Muscle of arm (tissue), 14 donors: Measurements from ENCODE around the gene IQCH. TPM values are rescaled to one million over a fixed set of nuclear protein-coding genes. Genes with fewer than 3 reads are reported as not detected.
A peak's percentile ranks its signal among the peaks of the same experiment; 100 is the strongest.

Source experiments
- DNase-seq: peaks from one replicate; pipeline ENCODE4 v3.0.0-alpha.2; 2013
- long read RNA-seq, 11 donors: transcript quantifications; one replicate each; lab custom pipeline, GENCODE V29; 2026
- polyA plus RNA-seq, 12 donors: library from polyadenylated mRNA; unstranded; fragments of 120-200 nt; gene quantifications; one replicate each; pipeline ENCODE4 v1.2.1, GENCODE V29; 2013; ENCODE audit not compliant: insufficient read length in 12 of 12

Gene IQCH
- polyA plus RNA-seq: 1 to 10 TPM in 4 of 12 donors, under 1 TPM in 6, not detected in 2; 0.80 to 1.7 (median 0.93) TPM
- long read RNA-seq, donor 1: 0 reads
- long read RNA-seq, donor 2: 0 reads
- long read RNA-seq, donor 3: 0 reads
- long read RNA-seq, donor 4: 0 reads
- long read RNA-seq, donor 5, partial matches to known transcripts: 0 of 1 reads
- long read RNA-seq, donor 5, other reads (novel, unspliced or antisense): 0 of 1 reads
- long read RNA-seq, donor 6: 0 reads
- long read RNA-seq, donor 7: 0 reads
- long read RNA-seq, donor 8: 0 reads
- long read RNA-seq, donor 9: 0 reads
- long read RNA-seq, donor 10: 0 reads
- long read RNA-seq, donor 11: 0 reads

GRCh38 chr15:67254238-67255175 is at the start of gene IQCH, which contains the start of gene AAGAB:
TSS of gene IQCH (plus strand) at chr15:67254786. CDS start at chr15:67254897, 111 bp downstream.
TSS of gene AAGAB (minus strand) at chr15:67254661. CDS start at chr15:67254631, 30 bp downstream.
- DNase-seq: peak; percentile 96

DNA sequence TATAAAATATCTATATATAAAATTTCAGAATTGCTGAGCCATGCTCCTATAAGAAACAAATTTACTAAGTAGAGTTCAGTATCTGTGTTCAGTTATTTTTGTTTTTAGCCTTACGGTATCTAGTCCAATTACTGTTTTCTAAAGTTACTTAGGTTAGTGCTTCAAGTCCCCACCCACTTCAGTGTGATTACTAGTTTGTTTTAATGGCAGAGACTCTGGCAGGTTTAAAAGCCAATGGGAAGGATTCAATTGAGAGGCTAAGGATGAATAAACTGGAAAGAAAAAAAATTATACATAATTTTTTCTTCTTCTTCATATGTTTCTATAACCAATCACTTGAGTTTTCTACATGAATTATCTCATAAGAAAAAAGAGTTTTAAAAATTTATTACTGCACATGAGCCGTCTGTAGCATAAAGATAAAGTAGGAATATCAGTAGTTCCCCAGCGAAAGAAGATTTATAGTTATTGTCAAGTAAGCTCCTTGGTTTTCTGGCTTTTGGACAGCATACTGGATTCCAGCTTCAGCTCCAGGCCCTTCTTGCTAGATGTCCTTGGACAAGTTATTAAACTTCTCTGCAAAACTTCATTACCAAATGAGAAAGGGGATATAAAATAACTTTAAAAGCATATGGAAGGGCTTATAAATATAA is 46.9 kb upstream of the IQCH start:
- no peak for DNase-seq

GRCh38 chr15:67208396-67208795 is 46.2 kb upstream of the IQCH start:
- no peak for DNase-seq

DNA sequence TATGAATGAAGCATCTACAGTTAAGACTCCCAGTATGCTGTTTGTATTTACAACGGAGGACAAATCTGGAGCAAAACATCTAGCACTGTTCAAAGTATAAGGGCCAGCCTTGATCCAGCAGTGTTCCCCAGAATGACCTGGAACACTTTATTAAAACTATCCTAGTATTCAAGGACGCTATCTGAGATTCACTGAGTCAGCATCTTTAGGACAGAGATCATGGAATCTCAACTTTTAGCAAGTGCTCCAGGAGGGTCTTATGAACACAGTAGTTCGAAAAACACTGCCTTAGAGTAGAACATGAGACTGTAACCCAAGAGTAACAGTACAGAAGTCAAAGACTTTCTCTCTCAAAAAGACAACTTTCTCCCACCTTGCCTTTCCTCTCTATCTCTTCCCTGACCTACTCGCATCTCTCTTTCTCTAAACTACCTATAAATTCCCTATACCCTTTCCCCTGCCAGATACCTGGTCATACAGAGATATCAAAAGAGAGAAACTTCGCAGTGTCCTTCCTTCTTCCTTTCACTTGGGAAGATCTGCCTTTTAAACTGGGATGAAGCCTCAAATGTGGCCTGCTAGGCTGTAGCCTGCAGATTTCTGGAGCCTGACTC is 43.9 kb upstream of the IQCH start:
- DNase-seq: no peak

DNA sequence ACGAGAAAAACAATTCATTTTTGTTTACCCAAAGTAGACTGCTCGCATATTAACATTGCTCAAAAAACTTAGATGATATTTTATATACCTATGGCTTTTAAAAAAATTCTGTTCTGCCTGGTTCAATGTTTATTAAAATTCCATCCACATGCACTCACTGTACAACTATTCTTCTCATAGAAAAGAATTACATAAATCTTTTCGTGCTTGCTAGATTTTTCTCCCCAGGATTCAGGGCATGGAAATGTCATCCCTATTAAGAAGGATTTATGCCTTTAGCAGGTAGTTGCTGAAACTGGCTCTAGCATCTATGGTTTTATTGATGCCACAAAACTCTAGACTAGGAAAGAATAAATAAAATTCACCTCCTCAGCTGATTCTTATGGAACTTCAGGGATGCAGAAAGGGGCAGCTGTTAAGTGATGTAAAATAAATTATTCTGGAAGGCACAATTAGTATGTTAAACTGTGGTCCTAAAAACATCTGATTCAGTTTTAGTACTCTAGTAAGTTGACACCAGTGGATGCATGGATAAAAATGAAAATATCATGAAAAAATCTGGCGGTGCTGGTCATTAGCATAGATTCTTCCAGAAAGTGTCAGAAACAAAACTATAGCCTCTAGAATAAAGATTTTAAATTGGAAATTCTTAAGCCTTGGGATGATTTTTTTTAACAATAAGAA is 41.8 kb upstream of the IQCH start:
- DNase-seq: no peak

DNA sequence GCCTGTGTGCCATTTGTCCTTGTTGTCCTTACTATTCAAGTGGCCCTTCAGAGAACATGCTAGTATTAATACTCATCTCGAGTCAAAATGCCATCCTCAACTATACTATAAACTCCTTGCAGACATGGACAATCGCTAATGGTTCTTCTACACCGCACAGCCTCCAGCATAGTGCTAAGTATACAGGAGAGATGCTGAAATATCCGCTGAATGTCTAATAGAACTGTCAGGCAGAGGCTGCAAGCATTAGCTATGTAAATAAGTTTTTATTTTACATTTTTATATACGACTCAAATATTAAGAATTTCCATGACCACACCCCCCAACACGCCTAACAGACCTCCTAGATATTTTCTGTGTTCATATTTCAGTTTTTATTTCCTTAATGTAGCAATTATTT is 39.5 kb upstream of the IQCH start:
- no peak for DNase-seq

- no peak for DNase-seq
These were observed 37.7 kb upstream of the IQCH start for GRCh38 chr15:67216859-67217258.

- DNase-seq: no peak
These were observed 36.2 kb upstream of the IQCH start for GRCh38 chr15:67218428-67218827.

DNA sequence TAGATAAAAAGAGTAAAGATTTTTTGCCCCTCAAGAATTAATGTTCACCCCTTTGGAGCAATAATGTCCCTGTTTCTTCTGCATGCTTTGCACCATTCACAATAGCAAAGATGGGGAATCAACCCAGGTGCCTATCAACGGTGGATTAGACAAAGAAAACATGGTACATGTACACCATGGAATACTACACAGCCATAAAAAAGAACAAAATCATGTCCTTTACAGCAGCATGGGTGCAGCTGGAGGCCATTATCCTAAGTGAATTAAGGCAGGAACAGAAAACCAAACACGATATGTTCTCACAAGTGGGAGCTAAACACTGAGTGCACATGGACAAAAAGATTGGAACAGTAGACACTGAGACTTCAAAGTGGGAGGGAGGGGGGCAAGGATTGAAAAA is 35.3 kb upstream of the IQCH start:
- DNase-seq: no peak

DNA sequence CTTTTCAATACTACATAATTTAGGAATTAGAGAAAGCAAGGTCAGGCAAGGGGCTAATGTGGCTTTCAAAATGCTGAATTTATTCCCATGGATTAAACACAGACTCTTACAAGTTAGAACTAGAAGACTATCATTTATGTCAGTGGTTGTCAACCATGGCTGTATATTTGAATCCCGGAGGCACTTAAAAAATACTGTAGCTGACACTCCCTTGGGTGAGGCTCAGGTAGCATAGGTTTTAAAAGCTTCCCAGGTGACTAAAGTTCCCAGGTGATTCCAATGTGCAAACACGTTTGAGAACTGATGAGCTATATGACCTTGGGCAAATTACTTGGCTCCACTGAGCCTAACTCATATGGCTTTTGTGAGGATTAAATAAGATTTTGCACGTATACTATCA is 29.7 kb upstream of the IQCH start:
- no peak for DNase-seq

- no peak for DNase-seq
These were observed 29.2 kb upstream of the IQCH start for GRCh38 chr15:67225336-67225735.

GRCh38 chr15:67227431-67227830 is 27.2 kb upstream of the IQCH start:
- DNase-seq: no peak

GRCh38 chr15:67227846-67228245 is 26.7 kb upstream of the IQCH start:
- DNase-seq: no peak

GRCh38 chr15:67228286-67228685 is 26.3 kb upstream of the IQCH start:
- no peak for DNase-seq

GRCh38 chr15:67230504-67230903 is 24.1 kb upstream of the IQCH start:
- no peak for DNase-seq

GRCh38 chr15:67232591-67232990 is 22.0 kb upstream of the IQCH start:
- DNase-seq: no peak

DNA sequence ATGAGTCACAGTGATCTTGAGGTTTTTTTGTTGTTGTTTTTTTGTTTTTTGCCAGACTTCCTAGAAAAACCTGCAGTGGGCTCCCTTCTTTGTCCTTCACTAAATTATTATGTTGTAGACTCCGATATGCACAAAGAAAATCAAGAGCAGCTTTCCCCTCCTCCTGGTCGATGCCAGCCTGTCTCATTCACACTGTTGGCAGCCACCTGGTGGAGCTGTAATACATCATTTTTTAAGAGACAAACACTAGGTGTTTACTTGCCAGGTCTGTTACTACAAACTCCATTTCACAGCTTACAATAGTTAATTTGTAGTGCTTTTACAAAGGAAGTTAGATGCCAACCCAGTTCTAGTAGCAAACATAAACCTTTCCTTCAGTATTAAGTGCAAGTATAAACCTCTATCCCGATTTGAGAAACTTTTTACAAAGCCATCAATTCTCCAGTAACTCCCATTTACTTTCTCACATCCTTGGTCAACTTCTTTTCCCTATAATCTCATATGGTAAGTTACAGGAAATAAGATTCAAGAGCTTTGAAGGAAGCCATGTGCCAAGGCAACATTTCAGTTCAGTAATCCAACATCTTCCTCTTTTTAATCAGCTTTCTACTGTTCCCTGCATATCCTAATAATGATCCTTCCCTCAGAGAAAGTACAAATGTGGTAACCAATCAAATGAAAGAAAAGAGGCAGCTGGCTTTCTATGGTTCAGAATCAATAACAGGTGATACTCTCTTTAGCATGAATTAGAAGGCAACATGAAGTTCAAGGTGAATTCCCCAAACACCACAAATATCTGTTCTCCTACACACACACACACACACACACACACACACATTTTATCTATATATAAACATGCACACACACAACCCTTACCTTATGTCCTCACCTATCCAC is 14.1 kb upstream of the IQCH start:
- no peak for DNase-seq

DNA sequence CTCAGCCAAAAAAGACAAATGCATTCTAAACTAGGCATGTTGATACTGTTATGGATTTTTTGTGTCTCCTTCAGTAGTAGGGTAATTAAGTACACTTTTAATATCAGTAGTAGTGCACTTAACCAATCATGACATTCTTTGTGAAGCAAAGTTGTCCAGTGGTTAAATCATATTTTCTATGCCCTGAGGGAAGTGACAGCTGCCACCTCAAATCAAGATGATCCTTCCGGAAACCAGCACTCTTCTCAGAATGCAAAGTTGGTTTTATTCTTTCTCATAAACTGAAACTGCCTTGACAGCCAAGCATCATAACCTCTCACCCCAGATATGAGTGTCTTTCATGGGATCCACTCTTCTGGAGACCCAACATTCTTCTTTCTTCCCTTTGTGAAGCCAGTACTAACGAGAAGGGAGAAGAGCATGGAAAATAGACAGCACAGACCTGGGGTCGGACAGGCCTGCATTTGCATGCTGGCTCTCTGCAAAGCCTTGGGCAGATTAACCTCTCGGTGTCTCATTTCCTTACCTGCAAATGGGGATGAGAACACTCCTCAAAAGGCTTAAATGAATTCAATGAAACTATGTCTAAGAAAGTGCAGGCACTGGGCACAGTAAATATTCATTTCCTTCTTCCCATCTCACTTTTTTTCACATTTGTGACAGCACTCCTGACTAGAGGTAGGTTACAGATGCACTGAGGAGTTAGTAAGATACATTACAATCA is 13.3 kb upstream of the IQCH start:
- DNase-seq: no peak

GRCh38 chr15:67242708-67243111 is 11.9 kb upstream of the IQCH start:
- peak; percentile 25 for DNase-seq
